ENCODE results near the gene HIRA.

The HIRA gene

GRCh38 chr22:19410941-19411689 lies 20.4 kb downstream of the HIRA start:
- DNase-seq: no peak

GRCh38 chr22:19407649-19408606 lies 23.6 kb downstream of the HIRA start:
- DNase-seq: no peak

- no peak for DNase-seq
Observed at GRCh38 chr22:19406846-19407245, 24.7 kb downstream of the HIRA start.

GRCh38 chr22:19406281-19406811 lies 25.2 kb downstream of the HIRA start:
- DNase-seq: no peak

GRCh38 chr22:19405652-19406051 lies 25.9 kb downstream of the HIRA start:
- no peak for DNase-seq

GRCh38 chr22:19405133-19405532 lies 26.4 kb downstream of the HIRA start:
- DNase-seq: no peak

- DNase-seq: no peak
Observed at GRCh38 chr22:19404676-19405075, 26.9 kb downstream of the HIRA start.

GRCh38 chr22:19402642-19403191 lies 28.8 kb downstream of the HIRA start:
- DNase-seq: no peak

GRCh38 chr22:19401483-19401882 lies 30.1 kb downstream of the HIRA start:
- DNase-seq: no peak

GRCh38 chr22:19400881-19401280 lies 30.7 kb downstream of the HIRA start:
- no peak for DNase-seq

- DNase-seq: no peak
Observed at GRCh38 chr22:19398652-19399051, 32.9 kb downstream of the HIRA start.

GRCh38 chr22:19398206-19398605 lies 33.3 kb downstream of the HIRA start:
- no peak for DNase-seq

- DNase-seq: no peak
Observed at GRCh38 chr22:19397734-19398104, 33.8 kb downstream of the HIRA start.

- DNase-seq: no peak
Observed at GRCh38 chr22:19396934-19397733, 34.4 kb downstream of the HIRA start.

GRCh38 chr22:19396561-19396933 lies 35.0 kb downstream of the HIRA start:
- no peak for DNase-seq

GRCh38 chr22:19395276-19395675 lies 36.3 kb downstream of the HIRA start:
- no peak for DNase-seq

GRCh38 chr22:19394274-19395050 lies 37.1 kb downstream of the HIRA start:
- DNase-seq: peak in 3 of 4 experiments; percentile 21 to 36 (median 30)

GRCh38 chr22:19393704-19394103 lies 37.8 kb downstream of the HIRA start:
- no peak for DNase-seq

GRCh38 chr22:19387575-19387974 lies 44.0 kb downstream of the HIRA start:
- no peak for DNase-seq

GRCh38 chr22:19387038-19387437 lies 44.5 kb downstream of the HIRA start:
- no peak for DNase-seq

- DNase-seq: no peak
Observed at GRCh38 chr22:19386248-19386647, 45.3 kb downstream of the HIRA start.
